H1 (cell line): ENCODE results near the gene TRIM7. TPM values are rescaled to one million over a fixed set of nuclear protein-coding genes. Genes with fewer than 3 reads are reported as not detected.

Source experiments
- CTCF ChIA-PET: fragments of 300-600 bp; sonication (Branson Sonifier 250); formaldehyde crosslinking; loops from one replicate; lab custom pipeline; 2021; ENCODE audit not compliant: partially characterized antibody; lab: Charles Lee
- POLR2A ChIA-PET: fragments of 300-600 bp; sonication (Branson Sonifier 250); formaldehyde crosslinking; loops from one replicate; lab custom pipeline; 2021; ENCODE audit warnings: inconsistent platforms; ENCODE audit not compliant: partially characterized antibody; lab: Charles Lee
- DNase-seq, 2 experiments: peaks; one replicate each; pipeline versions ENCODE4 v3.0.0 to v3.0.0-alpha.2; 2010 to 2022; ENCODE audit warnings: low spot score in 2 of 2, low read depth in 1 of 2, mixed read lengths in 1 of 2
- FAIRE-seq: peaks from 2 replicates; lab custom pipeline; 2011; peaks lifted over from hg19 to GRCh38; lab: Jason Lieb, UNC
- H2AFZ ChIP-seq: 2 replicates; pipeline ENCODE4 v1.8.1; 2012; ENCODE audit warnings: low read length, inconsistent platforms
- H2AK5ac ChIP-seq: 2 replicates; pipeline ENCODE4 v1.6.1; 2013; ENCODE audit warnings: low read depth, low read length
- H2BK120ac ChIP-seq: replicated peaks from 2 replicates; pipeline ENCODE3; 2013; ENCODE audit warnings: low read depth, low read length, inconsistent platforms
- H2BK12ac ChIP-seq: 2 replicates; pipeline ENCODE4 v1.6.1; 2013; ENCODE audit warnings: low read depth, low read length
- H2BK15ac ChIP-seq: 2 replicates; pipeline ENCODE4 v1.6.1; 2013; ENCODE audit warnings: low read length
- H2BK20ac ChIP-seq: 2 replicates; pipeline ENCODE4 v1.6.1; 2013; ENCODE audit warnings: low read length
- H2BK5ac ChIP-seq: 2 replicates; pipeline ENCODE4 v1.6.1; 2013; ENCODE audit warnings: low read depth, low read length
- H3K14ac ChIP-seq: 2 replicates; pipeline ENCODE4 v1.6.1; 2013; ENCODE audit warnings: inconsistent platforms; ENCODE audit not compliant: insufficient read length
- H3K18ac ChIP-seq: 2 replicates; pipeline ENCODE4 v1.6.1; 2013; ENCODE audit warnings: low read length; ENCODE audit errors: extremely low read depth
- H3K23ac ChIP-seq: 2 replicates; pipeline ENCODE4 v1.6.1; 2013; ENCODE audit warnings: inconsistent platforms; ENCODE audit not compliant: insufficient read length
- H3K23me2 ChIP-seq: 2 replicates; pipeline ENCODE4 v1.6.1; 2013; ENCODE audit warnings: low read depth, low read length
- H3K27ac ChIP-seq: 2 replicates; pipeline ENCODE4 v1.6.1; 2011; ENCODE audit warnings: low read depth, low read length, inconsistent platforms
- H3K27me3 ChIP-seq, 4 experiments: replicated peaks in 1 of 4; 1 replicate in 1 of 4; 2 replicates in 3 of 4; pipeline versions ENCODE4 v1.6.1 to v1.8.1; 2011 to 2013; ENCODE audit warnings: low read length in 3 of 4, mild to moderate bottlenecking in 3 of 4, inconsistent platforms in 2 of 4, mixed read lengths in 2 of 4, moderate library complexity in 1 of 4; ENCODE audit not compliant: control insufficient read depth in 3 of 4, insufficient read depth in 3 of 4; ENCODE audit errors: extremely low read depth in 1 of 4
- H3K36me3 ChIP-seq, 4 experiments: 2 replicates each; pipeline versions ENCODE4 v1.6.1 to v1.8.1; 2011 to 2013; ENCODE audit warnings: mild to moderate bottlenecking in 4 of 4, low read length in 3 of 4, moderate library complexity in 2 of 4, control low read depth in 1 of 4, inconsistent platforms in 1 of 4; ENCODE audit not compliant: insufficient read depth in 4 of 4, control insufficient read depth in 2 of 4
- H3K4ac ChIP-seq: replicated peaks from 2 replicates; pipeline ENCODE3; 2013; ENCODE audit warnings: low read length, low read depth, mixed read lengths, inconsistent platforms; ENCODE audit not compliant: insufficient read length
- H3K4me1 ChIP-seq, 4 experiments: replicated peaks in 1 of 4; 1 replicate in 1 of 4; 2 replicates in 3 of 4; pipeline versions ENCODE4 v1.6.1 to v1.8.1; 2011 to 2013; ENCODE audit warnings: low read length in 3 of 4, inconsistent platforms in 2 of 4, mixed read lengths in 1 of 4; ENCODE audit not compliant: insufficient read depth in 4 of 4, control insufficient read depth in 3 of 4
- H3K4me2 ChIP-seq, 2 experiments: 2 replicates each; pipeline versions ENCODE4 v1.6.1 to v1.8.1; 2011 to 2013; ENCODE audit warnings: low read depth in 2 of 2, low read length in 2 of 2, control low read depth in 1 of 2, inconsistent platforms in 1 of 2, mild to moderate bottlenecking in 1 of 2; ENCODE audit not compliant: insufficient read depth in 1 of 2
- H3K4me3 ChIP-seq, 4 experiments: fragments of 200-600, 300-600 bp in 1 of 4; sonication (generic), shearing (Covaris generic), sonication (Bioruptor Twin) in 1 of 4; 2 replicates each; pipeline versions ENCODE4 v1.5.1 to v1.8.1; 2011 to 2016; ENCODE audit warnings: low read length in 4 of 4, low read depth in 3 of 4, control low read depth in 2 of 4, inconsistent platforms in 2 of 4, mild to moderate bottlenecking in 2 of 4, mixed read lengths in 1 of 4, moderate library complexity in 1 of 4; ENCODE audit not compliant: insufficient read depth in 2 of 4; ENCODE audit errors: extremely low read depth in 1 of 4
- H3K56ac ChIP-seq: replicated peaks from 2 replicates; pipeline ENCODE3; 2013; ENCODE audit warnings: low read depth, mild to moderate bottlenecking, mixed read lengths, low read length, inconsistent platforms; ENCODE audit not compliant: insufficient read length
- H3K79me1 ChIP-seq: 2 replicates; pipeline ENCODE4 v1.6.1; 2013; ENCODE audit warnings: low read depth, low read length, control low read depth
- H3K79me2 ChIP-seq, 2 experiments: 2 replicates each; pipeline versions ENCODE4 v1.6.1 to v1.8.1; 2012 to 2013; ENCODE audit warnings: low read length in 2 of 2, mild to moderate bottlenecking in 2 of 2, inconsistent platforms in 1 of 2; ENCODE audit not compliant: insufficient read depth in 2 of 2, control insufficient read depth in 1 of 2
- H3K9ac ChIP-seq, 4 experiments: replicated peaks in 1 of 4; 1 replicate in 1 of 4; 2 replicates in 3 of 4; pipeline versions ENCODE4 v1.6.1 to v1.8.1; 2011 to 2013; ENCODE audit warnings: low read depth in 3 of 4, low read length in 3 of 4, control low read depth in 2 of 4, mild to moderate bottlenecking in 2 of 4, moderate library complexity in 2 of 4, inconsistent platforms in 1 of 4; ENCODE audit errors: extremely low read depth in 1 of 4
- H3K9me3 ChIP-seq, 2 experiments: 2 replicates each; pipeline versions ENCODE4 v1.6.1 to v1.8.1; 2012 to 2013; ENCODE audit warnings: mild to moderate bottlenecking in 2 of 2, moderate library complexity in 2 of 2, control low read depth in 1 of 2, inconsistent platforms in 1 of 2, low read depth in 1 of 2, low read length in 1 of 2, mixed read lengths in 1 of 2; ENCODE audit not compliant: insufficient read depth in 2 of 2
- H4K20me1 ChIP-seq, 2 experiments: replicated peaks in 1 of 2; 2 replicates each; pipeline versions ENCODE3 to v1.8.1; 2011 to 2013; ENCODE audit warnings: inconsistent platforms in 2 of 2, low read length in 2 of 2, mild to moderate bottlenecking in 1 of 2; ENCODE audit not compliant: insufficient read depth in 2 of 2, control insufficient read depth in 1 of 2
- H4K5ac ChIP-seq: 2 replicates; pipeline ENCODE4 v1.6.1; 2013; ENCODE audit warnings: low read length, low read depth, mixed read lengths, inconsistent platforms; ENCODE audit not compliant: insufficient read length
- H4K8ac ChIP-seq: 2 replicates; pipeline ENCODE4 v1.8.0; 2013; ENCODE audit warnings: mild to moderate bottlenecking, moderate library complexity, low read length, inconsistent platforms; ENCODE audit not compliant: insufficient read depth; ENCODE audit errors: extremely low read depth
- H4K91ac ChIP-seq: replicated peaks from 2 replicates; pipeline ENCODE3; 2013; ENCODE audit warnings: low read length, mixed read lengths, inconsistent platforms; ENCODE audit not compliant: insufficient read length
- CEBPB ChIP-seq: IDR thresholded peaks from 2 replicates; pipeline ENCODE4 v1.6.1; 2012; ENCODE audit warnings: low read depth, low read length
- CTBP2 ChIP-seq: IDR thresholded peaks from 2 replicates; pipeline ENCODE4 v1.7.0; 2011; ENCODE audit warnings: borderline replicate concordance, mild to moderate bottlenecking, moderate library complexity, mixed read lengths, low read length; ENCODE audit not compliant: insufficient read depth, insufficient read length
- EGR1 ChIP-seq: IDR thresholded peaks from 2 replicates; pipeline ENCODE4 v1.6.1; 2011; ENCODE audit warnings: low read depth, low read length, borderline replicate concordance
- EP300 ChIP-seq, 2 experiments: IDR thresholded peaks; 1 replicate in 1 of 2; 2 replicates in 1 of 2; pipeline ENCODE4 v1.6.1; 2011 to 2012; ENCODE audit warnings: low read depth in 2 of 2, low read length in 2 of 2, mild to moderate bottlenecking in 2 of 2, borderline replicate concordance in 1 of 2, inconsistent platforms in 1 of 2, moderate library complexity in 1 of 2
- GABPA ChIP-seq: IDR thresholded peaks from 2 replicates; pipeline ENCODE4 v1.6.1; 2011; ENCODE audit warnings: mild to moderate bottlenecking, low read length, moderate library complexity, borderline replicate concordance; ENCODE audit not compliant: insufficient read depth
- JUN ChIP-seq: IDR thresholded peaks from 2 replicates; pipeline ENCODE4 v1.6.1; 2011; ENCODE audit warnings: low read depth, mild to moderate bottlenecking, improper control_type of control experiment, low read length
- SIX5 ChIP-seq: IDR thresholded peaks from 2 replicates; pipeline ENCODE4 v1.6.1; 2011; ENCODE audit warnings: mild to moderate bottlenecking, low read depth, low read length
- SP2 ChIP-seq: IDR thresholded peaks from 2 replicates; pipeline ENCODE4 v1.6.1; 2012; ENCODE audit warnings: mild to moderate bottlenecking, low read length, inconsistent platforms
- SP4 ChIP-seq: IDR thresholded peaks from 2 replicates; pipeline ENCODE4 v1.6.1; 2012; ENCODE audit warnings: low read length, inconsistent platforms
- SRF ChIP-seq: IDR thresholded peaks from 2 replicates; pipeline ENCODE4 v1.6.1; 2011; ENCODE audit warnings: mild to moderate bottlenecking, low read depth, low read length, moderate library complexity
- TAF1 ChIP-seq: IDR thresholded peaks from 2 replicates; pipeline ENCODE4 v1.6.1; 2011; ENCODE audit warnings: mild to moderate bottlenecking, low read depth, low read length
- TBP ChIP-seq: IDR thresholded peaks from 2 replicates; pipeline ENCODE4 v1.6.1; 2011; ENCODE audit warnings: low read depth, low read length, improper control_type of control experiment
- YY1 ChIP-seq: IDR thresholded peaks from 2 replicates; pipeline ENCODE4 v1.6.1; 2011; ENCODE audit warnings: low read depth, mild to moderate bottlenecking, low read length
- WGBS, 2 experiments: shearing (Covaris generic) in 1 of 2; methylation state at CpG; one replicate each; pipeline versions ENCODE4 v1.1.6 to v1.1.7; 2013 to 2015; ENCODE audit warnings: low lambda C conversion rate in 2 of 2, mixed read lengths in 2 of 2, inconsistent platforms in 1 of 2, low coverage in 1 of 2, missing lambda C conversion rate in 1 of 2; ENCODE audit not compliant: insufficient replicate concordance in 2 of 2, insufficient coverage in 1 of 2, insufficient read length in 1 of 2; ENCODE audit errors: extremely low coverage in 1 of 2, missing lambda C conversion rate in 1 of 2; 5-methylcytosine and 5-hydroxymethylcytosine counted together
- polyA plus RNA-seq, 7 experiments: library from polyadenylated mRNA; depleted of rRNA in 3 of 7; stranded (reverse) in 5 of 7; unstranded in 2 of 7; fragments of >200 nt in 5 of 7; fragments of 200-250 nt in 2 of 7; gene quantifications; 1 replicate in 5 of 7; 2 replicates in 1 of 7; 4 replicates in 1 of 7; pipeline versions ENCODE4 v1.2.1 to v1.2.3, GENCODE V29; 2011 to 2013; ENCODE audit warnings: missing spikeins in 2 of 7, mixed read lengths in 2 of 7
- total RNA-seq: library from RNA; stranded (reverse); fragmentation: NEBNext Ultra II Directional; extraction: Animal tissue kit (Norgen Biotek cat#: 25700); gene quantifications from 2 replicates; pipeline ENCODE4 v1.2.1, GENCODE V29; 2021
- TF ChIP-seq, protein P1 (sequence below): IDR thresholded peaks from 2 replicates; pipeline ENCODE4 v1.6.1; 2011; ENCODE audit warnings: low read length, improper control_type of control experiment

The TRIM7 gene
- total and polyA plus RNA-seq, 2 of the 8 experiments (the other 6 are each of a cell fraction or from before 2014, with no cell fraction given): 0.36 to 0.47 TPM

DNA sequence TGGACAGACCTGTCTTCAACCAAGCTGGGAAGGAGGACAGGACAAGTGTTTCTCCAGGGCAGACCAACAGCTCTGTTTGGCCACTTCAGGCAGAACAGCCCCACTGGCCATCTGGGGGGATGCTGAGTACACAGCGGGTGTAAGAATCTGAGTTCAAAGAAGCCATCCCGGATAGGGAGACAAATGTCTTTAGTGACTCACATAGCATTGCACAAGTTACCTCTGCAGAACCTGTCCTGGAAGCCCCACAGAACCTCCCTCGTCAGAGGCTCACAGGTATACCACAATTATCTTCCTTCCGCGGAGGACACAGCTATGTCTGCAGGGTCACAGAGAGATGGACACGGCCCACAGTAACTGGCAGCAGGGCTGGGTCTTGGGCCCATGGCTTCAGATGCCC lies 55.6 kb downstream of the TRIM7 start:
- H2BK120ac ChIP-seq: no peak overlapping the region
- peak overlapping the region; percentile 27; the same call in 1 of the 2 replicates for H2BK12ac ChIP-seq
- H3K56ac ChIP-seq: no peak overlapping the region
- no peak for DNase-seq
- no peak overlapping the region for H3K18ac ChIP-seq
- ChIA-PET CTCF (interaction anchor here (2.0 kb wide), 1 partner anchor 9 kb away, joined by 6 read pairs; no protein-coding TSS in a partner anchor), POLR2A (interaction anchor here (1.1 to 1.2 kb wide), 2 partner anchors 16 to 47 kb away, joined by 3 read pairs; no protein-coding TSS in a partner anchor)
- no peak overlapping the region for H3K27ac ChIP-seq
- H3K9ac ChIP-seq: no peak overlapping the region
- H3K36me3 ChIP-seq: no peaks in the 10 kb centered on the region
- H2AFZ ChIP-seq: no peak overlapping the region
- no peaks in the 10 kb centered on the region for H3K79me1 ChIP-seq
- H3K4ac ChIP-seq: no peak overlapping the region
- WGBS, 2 experiments: 96% methylated on average over 6 of the region's 6 CpGs; no CpG with 5 or more reads in 1 of the 2 experiments
- no peak overlapping the region for H2AK5ac ChIP-seq
- H3K9me3 ChIP-seq: peaks cover 0 to 5% of the 10 kb centered on the region in 2 experiments; a peak in 1 of 4 replicates
- H3K79me2 ChIP-seq: no peaks in the 10 kb centered on the region
- H3K14ac ChIP-seq: no peak overlapping the region
- no peaks in the 10 kb centered on the region for H4K20me1 ChIP-seq
- no peak overlapping the region for H3K4me3 ChIP-seq
- no peak overlapping the region for H3K4me2 ChIP-seq
- no peak overlapping the region for H3K23ac ChIP-seq
- FAIRE-seq: no peak
- H4K5ac ChIP-seq: no peak overlapping the region
- H2BK15ac ChIP-seq: no peak overlapping the region
- H2BK20ac ChIP-seq: no peak overlapping the region
- no peaks in the 10 kb centered on the region for H3K27me3 ChIP-seq
- H3K4me1 ChIP-seq: peaks cover 3 to 6% (median 3%) of the 10 kb centered on the region in 4 experiments; a peak in 6 of 7 replicates
- H3K23me2 ChIP-seq: no peaks in the 10 kb centered on the region
- H4K91ac ChIP-seq: no peak overlapping the region
- no peak overlapping the region for H2BK5ac ChIP-seq
- no peak overlapping the region for H4K8ac ChIP-seq
- TF ChIP-seq SRF (no peak), YY1 (no peak), EGR1 (no peak), EP300 (IDR thresholded peaks at IDR 0.05; ENCODE audit: borderline replicate concordance in 1 of 2, low read depth in 2 of 2, low read length in 2 of 2) (no peak), GABPA (no peak), JUN (no peak), TAF1 (no peak), SIX5 (no peak), CTBP2 (no peak), CEBPB (no peak), TBP (no peak), SP4 (no peak), SP2 (no peak)
- TF ChIP-seq, protein P1, sequence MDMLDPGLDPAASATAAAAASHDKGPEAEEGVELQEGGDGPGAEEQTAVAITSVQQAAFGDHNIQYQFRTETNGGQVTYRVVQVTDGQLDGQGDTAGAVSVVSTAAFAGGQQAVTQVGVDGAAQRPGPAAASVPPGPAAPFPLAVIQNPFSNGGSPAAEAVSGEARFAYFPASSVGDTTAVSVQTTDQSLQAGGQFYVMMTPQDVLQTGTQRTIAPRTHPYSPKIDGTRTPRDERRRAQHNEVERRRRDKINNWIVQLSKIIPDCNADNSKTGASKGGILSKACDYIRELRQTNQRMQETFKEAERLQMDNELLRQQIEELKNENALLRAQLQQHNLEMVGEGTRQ: no peak
